NCI-H1048 (cell line): ENCODE results near the gene FAM151B.

Experiments
- DNase-seq: peaks from one replicate; lab custom pipeline; 2025; lab: John Stamatoyannopoulos, UW

FAM151B gene

DNA sequence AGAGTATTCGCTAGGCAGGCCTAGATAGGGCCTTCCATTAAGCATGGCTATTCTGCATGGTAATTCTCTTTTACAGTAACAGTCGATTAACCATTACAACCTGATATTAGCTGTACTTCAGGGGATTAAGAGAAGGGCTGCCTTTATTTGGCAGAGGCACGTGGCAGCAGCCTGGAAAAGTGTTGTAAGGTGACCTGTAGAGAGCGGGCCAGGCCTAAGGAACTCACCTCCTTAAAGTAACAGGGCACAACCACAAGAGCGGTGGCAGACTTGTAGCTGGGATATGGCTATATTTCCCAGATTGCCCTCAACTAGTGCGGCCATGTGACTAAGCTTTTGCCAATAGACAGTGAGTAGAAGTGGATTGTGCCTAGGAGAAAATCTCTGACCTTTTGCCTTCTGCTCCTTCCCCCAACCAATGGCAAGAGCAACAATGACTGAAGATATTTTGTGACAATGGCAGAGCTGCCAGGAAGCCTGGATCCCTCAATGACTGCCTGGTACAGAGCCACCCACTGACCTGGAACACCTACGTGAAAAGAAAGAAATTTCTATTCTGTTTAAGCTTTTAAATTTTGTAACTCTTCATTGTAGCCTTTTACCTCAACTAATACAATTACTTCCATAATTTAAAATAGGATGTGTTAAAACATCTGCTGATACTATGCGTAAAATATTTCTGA, 101.1 kb downstream of the FAM151B start:
- DNase-seq = no peak

DNA sequence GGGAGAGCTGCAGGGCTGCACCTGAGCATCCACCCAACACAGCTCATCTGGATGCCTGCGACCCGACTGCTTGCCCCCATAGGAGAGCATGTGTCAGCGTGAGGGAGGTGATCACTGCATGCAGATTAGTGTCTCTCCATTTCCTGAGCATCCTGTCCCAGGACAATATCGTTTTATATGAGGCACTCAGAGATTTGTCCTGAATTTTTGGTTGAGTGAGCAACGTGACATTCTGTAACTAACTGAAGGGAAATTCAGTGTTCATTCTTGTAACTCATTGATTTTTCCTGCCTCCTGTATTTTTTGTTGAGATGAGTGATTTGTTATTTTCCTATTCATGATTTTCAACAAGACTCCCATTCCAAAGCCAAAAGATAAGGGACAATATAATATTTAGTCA, 102.9 kb downstream of the FAM151B start:
- no peak for DNase-seq

DNA sequence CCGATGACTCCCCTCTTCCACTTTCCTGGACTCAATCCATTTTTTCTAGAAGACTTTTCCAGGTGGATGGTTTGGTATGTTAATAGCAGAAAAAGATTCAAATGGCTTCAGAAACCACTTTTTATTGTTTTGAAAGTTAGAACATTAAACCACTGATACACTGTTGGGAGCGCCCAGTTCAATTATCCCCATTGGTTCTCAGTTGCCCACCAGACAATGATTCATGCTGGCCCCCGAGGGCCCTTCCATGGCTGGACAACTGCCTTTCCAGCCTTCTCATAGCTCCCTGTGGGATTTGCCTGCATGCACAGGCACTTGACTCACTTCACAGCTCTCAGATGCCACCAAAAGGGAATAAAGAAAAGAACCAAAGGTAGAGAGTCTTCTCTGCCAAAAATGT, 103.5 kb downstream of the FAM151B start:
- DNase-seq = no peak

DNA sequence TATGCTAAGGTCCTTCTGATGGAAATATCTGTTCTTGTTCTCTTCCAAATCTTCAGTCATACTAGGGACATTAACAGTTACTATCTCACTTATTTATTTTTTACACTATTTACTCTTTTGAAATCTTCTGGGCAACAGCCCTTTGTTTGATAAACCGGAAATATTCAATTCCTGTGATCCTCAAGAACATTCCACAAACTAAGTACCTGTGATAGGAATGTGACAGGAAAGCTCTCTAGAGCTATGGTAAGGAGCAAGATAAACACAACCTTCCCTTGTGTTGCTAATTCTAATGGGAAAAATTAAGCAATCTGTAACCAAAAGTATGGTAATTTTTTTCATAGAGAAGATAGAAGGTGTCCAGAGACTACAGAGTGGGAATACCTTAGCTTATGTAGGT, 104.2 kb downstream of the FAM151B start:
- DNase-seq = no peak
